Erythroblast (primary cell): ENCODE data around the gene DENND2D.

Experiments
- DNase-seq, 2 experiments: peaks; one replicate each; lab custom pipeline; 2025; lab: John Stamatoyannopoulos, UW
- GATA1 ChIP-seq: IDR thresholded peaks from 2 replicates; pipeline ENCODE4 v1.6.1; 2011; ENCODE audit warnings: low read depth, mild to moderate bottlenecking, control low read depth, low read length, moderate library complexity
- POLR2A ChIP-seq: IDR thresholded peaks from 2 replicates; pipeline ENCODE4 v1.6.1; 2011; ENCODE audit warnings: mild to moderate bottlenecking, low read length

The DENND2D gene

GRCh38 chr1:111191496-111191895 is 8.9 kb downstream of the DENND2D start:
- TF ChIP-seq GATA1 (no peak), POLR2A (no peak)
- no peak for DNase-seq

- DNase-seq, result no peak
- no peak for TF ChIP-seq POLR2A
- TF ChIP-seq GATA1, result no peak
These were observed 9.5 kb downstream of the DENND2D start for GRCh38 chr1:111190931-111191451.

- no peak for DNase-seq
- TF ChIP-seq GATA1 (no peak), POLR2A (no peak)
These were observed 15.8 kb downstream of the DENND2D start for GRCh38 chr1:111184663-111185062.

- DNase-seq, result peak; percentile 7 to 40
- TF ChIP-seq POLR2A (no peak), GATA1 (no peak)
These were observed 17.0 kb downstream of the DENND2D start for GRCh38 chr1:111183308-111184069.

- TF ChIP-seq GATA1 (no peak), POLR2A (no peak)
- no peak for DNase-seq
These were observed 18.4 kb downstream of the DENND2D start for GRCh38 chr1:111182052-111182451.

GRCh38 chr1:111179968-111180533 is 20.4 kb downstream of the DENND2D start:
- no peak for DNase-seq
- TF ChIP-seq GATA1, result no peak
- TF ChIP-seq POLR2A, result no peak

GRCh38 chr1:111176678-111177077 is 23.8 kb downstream of the DENND2D start:
- no peak for DNase-seq
- TF ChIP-seq POLR2A (no peak), GATA1 (no peak)

GRCh38 chr1:111175349-111175748 is 25.1 kb downstream of the DENND2D start:
- TF ChIP-seq GATA1, result no peak
- TF ChIP-seq POLR2A, result no peak
- no peak for DNase-seq

GRCh38 chr1:111174070-111174469 is 26.4 kb downstream of the DENND2D start:
- TF ChIP-seq GATA1, result no peak
- TF ChIP-seq POLR2A, result no peak
- DNase-seq, result no peak

GRCh38 chr1:111172463-111172862 is 28.0 kb downstream of the DENND2D start:
- no peak for TF ChIP-seq GATA1
- TF ChIP-seq POLR2A, result no peak
- peak in 1 of 2 experiments; percentile 24 for DNase-seq

GRCh38 chr1:111164151-111164550 is 36.3 kb downstream of the DENND2D start:
- no peak for DNase-seq
- TF ChIP-seq POLR2A, result no peak
- TF ChIP-seq GATA1, result no peak

- TF ChIP-seq GATA1 (no peak), POLR2A (no peak)
- DNase-seq, result no peak
These were observed 37.1 kb downstream of the DENND2D start for GRCh38 chr1:111163363-111163762.

GRCh38 chr1:111162488-111162880 is 38.0 kb downstream of the DENND2D start:
- TF ChIP-seq GATA1 (no peak), POLR2A (no peak)
- DNase-seq, result no peak

- TF ChIP-seq GATA1 (peak; percentile 71), POLR2A (no peak)
- peak; percentile 86 to 88 for DNase-seq
These were observed 38.5 kb downstream of the DENND2D start for GRCh38 chr1:111161843-111162487.

- TF ChIP-seq GATA1, result no peak
- DNase-seq, result no peak
These were observed 43.0 kb downstream of the DENND2D start for GRCh38 chr1:111157431-111157830.
